HG03060 (cell line): Measurements from ENCODE around the gene ZNF573.
"Not testable (repeated sequence)": the region's sequence is repeated elsewhere in the genome, so short reads cannot be mapped to it uniquely, and the experiment has no call there.

Experiments
- ATAC-seq: cut with Tn5 transposase; IDR thresholded peaks from one replicate; pipeline ENCODE4 v1.9.1; 2021; ENCODE audit warnings: low read depth, moderate number of reproducible peaks; ENCODE audit not compliant: unreplicated experiment

Gene ZNF573

GRCh38 chr19:37779127-37780005 lies at the start of gene ZNF573:
ZNF573 (minus strand) TSS chr19:37779586; CDS start chr19:37773729, 5,857 bp downstream.
- ATAC-seq: peak; percentile 61

GRCh38 chr19:37817180-37817981 lies 38.0 kb upstream of the ZNF573 start:
- ATAC-seq: no peak

- not testable (repeated sequence) for ATAC-seq
These were observed 36.2 kb upstream of the ZNF573 start for GRCh38 chr19:37815611-37816010.

GRCh38 chr19:37813340-37813739 lies 34.0 kb upstream of the ZNF573 start:
- no peak for ATAC-seq

GRCh38 chr19:37809366-37809765 lies 30.0 kb upstream of the ZNF573 start:
- ATAC-seq: no peak

- ATAC-seq: no peak
These were observed 24.0 kb upstream of the ZNF573 start for GRCh38 chr19:37803249-37803840.

- no peak for ATAC-seq
These were observed 11.0 kb upstream of the ZNF573 start for GRCh38 chr19:37790244-37790925.

GRCh38 chr19:37778613-37779126 lies 716 bp downstream of the ZNF573 start:
- ATAC-seq: no peak

- no peak for ATAC-seq
These were observed 8.4 kb downstream of the ZNF573 start for GRCh38 chr19:37770985-37771384.

GRCh38 chr19:37763488-37763887 lies 15.9 kb downstream of the ZNF573 start:
- no peak for ATAC-seq

GRCh38 chr19:37757683-37758082 lies 21.7 kb downstream of the ZNF573 start:
- not testable (repeated sequence) for ATAC-seq

- no peak for ATAC-seq
These were observed 41.0 kb downstream of the ZNF573 start for GRCh38 chr19:37738371-37738770.

GRCh38 chr19:37725181-37725580 lies 54.2 kb downstream of the ZNF573 start:
- ATAC-seq: no peak

GRCh38 chr19:37719927-37720265 lies 59.5 kb downstream of the ZNF573 start:
- ATAC-seq: no peak

- ATAC-seq: peak; percentile 75
These were observed 60.1 kb downstream of the ZNF573 start, which contains the start of gene ZNF607 for GRCh38 chr19:37719111-37719926. ZNF607 (minus strand) TSS chr19:37719761; CDS start chr19:37711618, 8,143 bp downstream.

- ATAC-seq: no peak
These were observed 61.1 kb downstream of the ZNF573 start for GRCh38 chr19:37718304-37718703.

- no peak for ATAC-seq
These were observed 63.2 kb downstream of the ZNF573 start for GRCh38 chr19:37716140-37716539.

GRCh38 chr19:37706052-37706605 lies 73.3 kb downstream of the ZNF573 start:
- ATAC-seq: no peak

- ATAC-seq: no peak
These were observed 80.3 kb downstream of the ZNF573 start for GRCh38 chr19:37699057-37699456.
